GM21619 (cell line): ENCODE measurements around the gene COL19A1.

Experiments
- ATAC-seq: cut with Tn5 transposase; IDR thresholded peaks from one replicate; pipeline ENCODE4 v1.9.1; 2021; ENCODE audit not compliant: unreplicated experiment

Gene COL19A1

GRCh38 chr6:70215460-70216108 lies 349.2 kb downstream of the COL19A1 start:
- ATAC-seq: no peak

GRCh38 chr6:70216767-70217166 lies 350.4 kb downstream of the COL19A1 start:
- no peak for ATAC-seq

GRCh38 chr6:70219943-70220613 lies 353.7 kb downstream of the COL19A1 start:
- ATAC-seq: no peak

- ATAC-seq: peak; percentile 51
Observed at GRCh38 chr6:70221025-70221714, 354.8 kb downstream of the COL19A1 start.

- ATAC-seq: no peak
Observed at GRCh38 chr6:70221715-70222438, 355.5 kb downstream of the COL19A1 start.

- no peak for ATAC-seq
Observed at GRCh38 chr6:70222439-70222749, 356.0 kb downstream of the COL19A1 start.

GRCh38 chr6:70225055-70225454 lies 358.7 kb downstream of the COL19A1 start:
- no peak for ATAC-seq

GRCh38 chr6:70231311-70231710 lies 365.0 kb downstream of the COL19A1 start:
- no peak for ATAC-seq

- no peak for ATAC-seq
Observed at GRCh38 chr6:70234561-70235236, 368.3 kb downstream of the COL19A1 start.

GRCh38 chr6:70236343-70236742 lies 370.0 kb downstream of the COL19A1 start:
- ATAC-seq: no peak

- ATAC-seq: no peak
Observed at GRCh38 chr6:70241031-70241430, 374.7 kb downstream of the COL19A1 start.

- no peak for ATAC-seq
Observed at GRCh38 chr6:70241991-70242420, 375.6 kb downstream of the COL19A1 start.

GRCh38 chr6:70246118-70246517 lies 379.8 kb downstream of the COL19A1 start:
- no peak for ATAC-seq

- no peak for ATAC-seq
Observed at GRCh38 chr6:70252604-70253003, 386.2 kb downstream of the COL19A1 start.

- no peak for ATAC-seq
Observed at GRCh38 chr6:70253923-70254322, 387.6 kb downstream of the COL19A1 start.

GRCh38 chr6:70254784-70255183 lies 388.4 kb downstream of the COL19A1 start:
- no peak for ATAC-seq

GRCh38 chr6:70257768-70258273 lies 391.5 kb downstream of the COL19A1 start:
- no peak for ATAC-seq

GRCh38 chr6:70258483-70258882 lies 392.1 kb downstream of the COL19A1 start:
- ATAC-seq: no peak
